LNCAP (cell line): ENCODE measurements around the gene MGLL.

Experiments
- CTCF ChIP-seq: fragments of 450-650 bp; IDR thresholded peaks from 2 replicates; pipeline ENCODE4 v1.5.1; 2017; ENCODE audit warnings: mild to moderate bottlenecking

Gene MGLL

DNA sequence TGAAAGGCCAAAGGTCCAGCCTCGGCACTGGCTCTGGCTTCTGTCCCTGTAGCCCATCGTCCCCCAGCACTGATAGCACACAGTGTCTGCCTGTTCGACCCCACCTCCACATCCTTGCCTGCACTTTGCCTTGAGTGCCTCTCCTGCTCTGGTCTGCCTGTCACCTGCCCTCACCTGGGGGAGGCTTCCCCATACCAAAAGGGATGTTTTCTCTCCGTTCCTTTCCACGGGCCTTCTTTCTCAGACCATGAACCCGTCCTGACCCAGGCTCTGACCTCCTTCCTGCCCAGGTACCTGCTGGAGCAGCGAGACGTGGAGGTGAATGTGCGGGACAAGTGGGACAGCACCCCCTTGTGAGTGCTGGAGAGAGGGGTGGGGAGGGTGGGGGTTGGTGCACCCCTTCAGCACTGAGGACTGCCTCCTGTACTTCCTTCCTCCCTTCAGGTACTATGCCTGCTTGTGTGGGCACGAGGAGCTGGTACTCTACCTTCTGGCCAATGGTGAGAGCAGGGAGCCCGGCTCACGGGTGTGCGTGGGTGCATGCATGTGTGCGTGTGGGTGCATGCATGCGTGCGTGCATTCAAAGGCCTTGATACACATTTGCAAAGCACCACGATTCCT lies 148.1 kb downstream of the MGLL start:
- TF ChIP-seq CTCF, result no peak

DNA sequence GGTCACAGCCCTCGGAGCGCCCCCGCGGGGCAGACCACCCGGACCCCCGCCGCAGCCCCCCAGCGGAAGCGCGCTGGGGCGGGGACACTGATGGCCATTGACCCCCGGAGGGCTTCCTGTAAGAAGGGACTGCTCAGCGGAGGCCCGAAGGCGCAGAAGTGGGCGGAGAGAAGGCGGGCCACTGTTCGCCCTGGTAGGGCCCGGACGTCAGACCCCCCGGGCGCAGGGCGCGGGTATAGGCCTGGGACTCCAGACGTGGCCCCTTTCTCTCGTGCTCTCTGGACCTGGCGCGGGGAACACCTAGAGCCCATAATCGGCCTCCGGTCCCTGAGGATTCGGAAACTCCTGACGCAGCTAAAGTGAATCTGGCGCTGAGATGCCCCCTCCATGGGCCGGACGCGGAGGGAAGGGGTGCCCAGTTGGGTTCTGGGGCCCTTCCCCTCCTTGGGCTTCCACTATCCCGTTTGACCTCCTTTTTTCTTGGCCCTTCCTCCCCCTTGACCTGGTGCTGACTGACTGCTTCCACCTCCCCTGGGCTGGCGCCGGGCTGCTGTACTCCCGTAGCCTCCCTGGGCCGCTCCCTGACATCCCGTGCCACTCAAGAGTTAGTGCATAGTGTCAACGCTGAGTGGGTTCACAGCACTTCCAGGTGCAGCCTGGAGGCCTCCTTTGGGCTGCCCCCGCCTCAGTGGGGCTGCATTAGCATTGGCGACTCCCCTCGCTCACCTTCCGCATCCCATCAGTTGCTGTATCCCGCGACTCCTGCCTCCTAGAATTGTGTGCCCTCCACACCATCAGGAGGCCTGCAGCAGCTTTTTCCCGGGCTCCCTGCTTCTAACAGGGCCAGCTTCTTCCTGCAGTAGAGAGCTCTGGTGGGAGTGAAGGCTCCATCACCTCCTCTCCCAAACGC lies 148.9 kb downstream of the MGLL start:
- TF ChIP-seq CTCF, result no peak

DNA sequence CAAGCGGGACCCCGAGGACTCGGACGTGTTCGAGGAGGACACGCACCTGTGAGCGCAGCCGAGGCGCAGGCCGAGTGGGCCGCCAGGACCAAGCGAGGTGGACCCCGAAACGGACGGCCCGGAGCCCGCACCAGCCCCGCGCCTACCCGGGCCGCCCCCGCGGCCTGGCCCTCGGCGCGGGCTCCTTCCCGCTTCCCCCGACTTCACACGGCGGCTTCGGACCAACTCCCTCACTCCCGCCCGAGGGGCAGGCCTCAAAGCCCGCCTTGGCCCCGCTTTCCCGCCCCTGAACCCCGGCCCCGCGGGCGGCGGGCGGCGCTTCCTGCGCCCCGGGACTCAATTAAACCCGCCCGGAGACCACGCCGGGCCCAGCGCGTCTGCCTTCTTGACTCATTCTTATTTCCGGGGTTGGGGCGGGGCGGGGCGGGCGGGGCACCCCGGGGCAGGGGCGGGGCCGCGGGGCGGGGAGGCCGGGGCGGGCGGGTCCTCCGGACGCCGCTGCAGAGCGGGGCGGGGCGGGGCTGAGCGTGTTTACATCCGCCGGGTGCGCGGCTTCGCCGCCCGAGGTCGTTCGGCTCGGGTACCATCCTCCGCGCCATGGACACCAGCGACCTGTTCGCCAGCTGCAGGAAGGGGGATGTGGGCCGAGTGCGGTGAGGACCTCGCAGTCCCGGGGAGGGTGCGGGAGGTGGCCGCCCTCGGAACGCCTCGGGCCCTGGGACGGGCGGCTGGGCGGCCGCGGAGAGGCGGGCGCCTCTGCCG lies 149.7 kb downstream of the MGLL start, which contains the start of gene ABTB1:
Gene ABTB1, plus strand, starts transcription at position 524 of the 762 bp plus-strand sequence. Its CDS starts 74 bp downstream, at position 598.
- TF ChIP-seq CTCF, result no peak

DNA sequence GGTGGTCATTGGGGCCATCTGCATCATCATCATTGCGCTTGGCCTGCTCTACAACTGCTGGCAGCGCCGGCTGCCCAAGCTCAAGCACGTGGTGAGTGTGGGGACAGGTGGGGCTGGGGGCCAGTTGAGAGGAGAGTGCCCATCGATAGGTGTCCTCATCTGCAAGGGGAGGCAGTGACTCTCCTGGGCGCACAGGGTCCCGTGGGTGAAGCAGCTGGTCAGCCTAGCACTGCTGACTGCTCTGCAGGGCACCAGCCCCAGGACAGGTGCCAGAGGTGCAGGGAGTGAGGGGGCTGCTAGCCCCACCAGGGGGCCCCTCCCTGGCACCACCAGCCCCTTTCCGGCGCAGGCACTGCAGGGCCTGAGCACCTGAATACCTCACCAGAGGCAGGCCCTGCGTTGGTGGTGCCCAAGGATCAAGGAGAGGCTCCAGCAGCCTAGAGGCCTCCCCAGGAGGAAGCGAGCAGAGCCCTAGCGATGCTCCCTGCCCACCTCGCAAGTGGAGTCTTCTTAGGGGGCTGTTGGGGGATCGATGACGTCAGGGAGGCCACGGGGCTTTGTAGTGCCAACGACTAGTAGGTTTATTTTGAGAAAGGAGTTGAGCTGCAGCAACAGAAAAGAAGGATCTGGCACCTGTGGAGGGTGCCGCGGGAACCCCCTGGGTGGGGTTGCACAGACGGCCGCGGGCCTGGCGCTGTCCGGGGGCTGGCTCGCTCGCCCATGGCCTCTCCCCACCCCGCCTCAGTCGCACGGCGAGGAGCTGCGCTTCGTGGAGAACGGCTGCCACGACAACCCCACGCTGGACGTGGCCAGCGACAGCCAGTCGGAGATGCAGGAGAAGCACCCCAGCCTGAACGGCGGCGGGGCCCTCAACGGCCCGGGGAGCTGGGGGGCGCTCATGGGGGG lies 150.5 kb downstream of the MGLL start:
- TF ChIP-seq CTCF, result no peak

- no peak for TF ChIP-seq CTCF
These were observed 151.4 kb downstream of the MGLL start for GRCh38 chr3:127670761-127671522.

DNA sequence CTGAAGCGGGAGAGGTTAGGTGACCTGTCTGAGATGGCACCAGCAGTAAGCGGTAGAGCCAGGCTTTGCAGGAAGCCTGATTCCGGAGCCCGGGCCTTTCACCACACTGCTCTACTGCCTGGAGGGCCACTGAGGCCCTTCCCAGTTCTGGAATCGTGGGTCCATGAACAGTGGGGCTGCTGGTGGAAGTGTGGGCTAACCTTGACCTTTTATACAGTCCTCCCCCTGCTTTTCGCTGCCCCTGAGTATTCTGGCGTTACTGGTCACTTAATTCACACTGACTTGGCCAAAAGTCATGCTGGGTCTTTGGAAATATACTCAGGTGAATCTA lies 152.1 kb downstream of the MGLL start:
- no peak for TF ChIP-seq CTCF
